OCI-LY7 (cell line): ENCODE data around the gene TBC1D1. TPM values are rescaled to one million over a fixed set of nuclear protein-coding genes. Genes with fewer than 3 reads are reported as not detected.

Source experiments
- BruUV-seq: library from RNA; stranded (reverse); fragments of 400-500 nt; replicated peaks from 2 replicates; lab custom pipeline; 2021; lab: Mats Ljungman, UMichigan
- CTCF ChIA-PET: fragments of 300-600 bp; sonication (Branson Sonifier 250); formaldehyde crosslinking; loops from one replicate; lab custom pipeline; 2022; ENCODE audit warnings: antibody characterized with exemption; ENCODE audit not compliant: unreplicated experiment; lab: Charles Lee
- POLR2A ChIA-PET: fragments of 300-600 bp; sonication (Branson Sonifier 250); formaldehyde crosslinking; loops from one replicate; lab custom pipeline; 2022; ENCODE audit warnings: antibody characterized with exemption; lab: Charles Lee
- DNase-seq: peaks from one replicate; pipeline ENCODE4 v3.0.0-alpha.2; 2015; ENCODE audit warnings: low spot score
- H2AFZ ChIP-seq: fragments of 200-600 bp; sonication (generic), shearing (Covaris generic); 2 replicates; pipeline ENCODE4 v1.6.1; 2014; ENCODE audit warnings: mild to moderate bottlenecking, antibody characterized with exemption, low read length, moderate library complexity
- H3K27ac ChIP-seq: fragments of 200-600 bp; sonication (generic); 2 replicates; pipeline ENCODE4 v1.5.1; 2014; ENCODE audit warnings: mixed run types, low read depth, mild to moderate bottlenecking, moderate library complexity, low read length, inconsistent platforms; ENCODE audit not compliant: poor library complexity, severe bottlenecking
- H3K36me3 ChIP-seq: fragments of 200-600 bp; sonication (generic); 2 replicates; pipeline ENCODE4 v1.6.1; 2014; ENCODE audit warnings: mild to moderate bottlenecking, antibody characterized with exemption, low read length, moderate library complexity, mixed read lengths; ENCODE audit not compliant: insufficient read depth
- H3K4me1 ChIP-seq: fragments of 200-600 bp; sonication (generic); 2 replicates; pipeline ENCODE4 v1.5.1; 2014; ENCODE audit warnings: mild to moderate bottlenecking, low read length; ENCODE audit not compliant: insufficient read depth, poor library complexity, severe bottlenecking
- H3K4me2 ChIP-seq: fragments of 200-600 bp; sonication (generic); 2 replicates; pipeline ENCODE4 v1.6.1; 2014; ENCODE audit warnings: mild to moderate bottlenecking, low read length
- H3K4me3 ChIP-seq: fragments of 200-600 bp; sonication (generic); 2 replicates; pipeline ENCODE4 v1.5.1; 2014; ENCODE audit warnings: mild to moderate bottlenecking, low read depth, low read length; ENCODE audit not compliant: poor library complexity, severe bottlenecking
- H3K79me2 ChIP-seq: fragments of 200-600 bp; sonication (generic); 2 replicates; pipeline ENCODE4 v1.6.1; 2016; ENCODE audit warnings: low read depth, mild to moderate bottlenecking, low read length, moderate library complexity, mixed read lengths; ENCODE audit not compliant: insufficient read depth
- H3K9me2 ChIP-seq: fragments of 200-600 bp; sonication (generic); 2 replicates; pipeline ENCODE4 v1.6.1; 2016; ENCODE audit warnings: mild to moderate bottlenecking, low read length, mixed read lengths; ENCODE audit not compliant: insufficient read depth
- H3K9me3 ChIP-seq: fragments of 200-600 bp; sonication (generic); 2 replicates; pipeline ENCODE4 v1.6.1; 2014; ENCODE audit warnings: mild to moderate bottlenecking, mixed run types, low read length, mixed read lengths
- H4K20me1 ChIP-seq: fragments of 200-600 bp; sonication (generic); 2 replicates; pipeline ENCODE4 v1.6.1; 2014; ENCODE audit warnings: mild to moderate bottlenecking, antibody characterized with exemption, low read length, moderate library complexity, mixed read lengths; ENCODE audit not compliant: insufficient read depth
- EZH2phosphoT487 ChIP-seq: fragments of 200-600 bp; sonication (generic); IDR thresholded peaks from 2 replicates; pipeline ENCODE4 v1.6.1; 2018; ENCODE audit warnings: low read depth, borderline replicate concordance, mild to moderate bottlenecking, mixed run types, antibody characterized with exemption, low read length, moderate library complexity, mixed read lengths
- intact Hi-C: fragments of 100-400 bp; cut with micrococcal nuclease; formaldehyde crosslinking; loops from one replicate; pipeline ENCODE4 v1.10.0; 2022; ENCODE audit not compliant: unreplicated experiment
- total RNA-seq, 2 experiments: library from RNA; depleted of rRNA in 1 of 2; stranded (reverse); fragments of >200 nt in 1 of 2; shearing (Covaris generic) in 1 of 2; gene quantifications; 2 replicates each; pipeline ENCODE4 v1.2.3, GENCODE V29; 2014 to 2022
- TF ChIP-seq, protein P1 (sequence below): fragments of 200-600 bp; sonication (generic); conservative IDR thresholded peaks from 2 replicates; pipeline ENCODE4 v1.5.1; 2014; ENCODE audit warnings: mild to moderate bottlenecking, antibody characterized with exemption, low read length, moderate library complexity, mixed read lengths

TBC1D1 gene
- total RNA-seq, 2 experiments from 2014 or later, result 539 to 545 TPM

DNA sequence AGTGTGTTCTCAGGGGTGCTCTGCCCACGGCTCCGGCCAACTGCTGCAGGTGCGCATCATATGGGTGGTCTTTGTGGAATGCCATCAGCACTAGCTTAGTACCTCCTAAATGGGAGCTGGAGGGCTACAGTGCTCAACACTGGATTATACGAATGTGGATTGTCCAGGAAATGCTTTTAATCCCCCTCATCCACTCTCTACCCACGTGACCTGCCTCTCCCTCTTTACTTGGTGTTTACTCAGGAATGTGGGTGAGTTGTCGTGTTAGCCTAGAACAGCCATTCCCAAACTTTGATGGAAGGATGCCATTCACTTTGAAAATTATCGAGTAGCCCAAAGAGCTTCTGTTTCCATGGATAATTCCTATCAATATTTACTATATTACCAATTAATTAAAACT is 220.1 kb downstream of the TBC1D1 start:
- no peak overlapping the region for H3K27ac ChIP-seq
- no peak overlapping the region for H3K4me2 ChIP-seq
- TF ChIP-seq EZH2phosphoT487, result no peak
- TF ChIP-seq, protein P1, sequence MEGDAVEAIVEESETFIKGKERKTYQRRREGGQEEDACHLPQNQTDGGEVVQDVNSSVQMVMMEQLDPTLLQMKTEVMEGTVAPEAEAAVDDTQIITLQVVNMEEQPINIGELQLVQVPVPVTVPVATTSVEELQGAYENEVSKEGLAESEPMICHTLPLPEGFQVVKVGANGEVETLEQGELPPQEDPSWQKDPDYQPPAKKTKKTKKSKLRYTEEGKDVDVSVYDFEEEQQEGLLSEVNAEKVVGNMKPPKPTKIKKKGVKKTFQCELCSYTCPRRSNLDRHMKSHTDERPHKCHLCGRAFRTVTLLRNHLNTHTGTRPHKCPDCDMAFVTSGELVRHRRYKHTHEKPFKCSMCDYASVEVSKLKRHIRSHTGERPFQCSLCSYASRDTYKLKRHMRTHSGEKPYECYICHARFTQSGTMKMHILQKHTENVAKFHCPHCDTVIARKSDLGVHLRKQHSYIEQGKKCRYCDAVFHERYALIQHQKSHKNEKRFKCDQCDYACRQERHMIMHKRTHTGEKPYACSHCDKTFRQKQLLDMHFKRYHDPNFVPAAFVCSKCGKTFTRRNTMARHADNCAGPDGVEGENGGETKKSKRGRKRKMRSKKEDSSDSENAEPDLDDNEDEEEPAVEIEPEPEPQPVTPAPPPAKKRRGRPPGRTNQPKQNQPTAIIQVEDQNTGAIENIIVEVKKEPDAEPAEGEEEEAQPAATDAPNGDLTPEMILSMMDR, result no peak
- no peaks in the 10 kb centered on the region for H3K9me2 ChIP-seq
- POLR2A ChIA-PET, result interaction anchor here (1.0 kb wide), 1 partner anchor 14 kb away, joined by 5 read pairs; no protein-coding TSS in a partner anchor
- no peaks in the 10 kb centered on the region for H3K9me3 ChIP-seq
- no peak for DNase-seq
- H3K4me3 ChIP-seq, result no peak overlapping the region
- H3K36me3 ChIP-seq, result peaks cover 98% of the 10 kb centered on the region
- no peaks in the 10 kb centered on the region for H3K79me2 ChIP-seq
- H4K20me1 ChIP-seq, result no peaks in the 10 kb centered on the region
- BruUV-seq, result no TSS peak
- H3K4me1 ChIP-seq, result no peaks in the 10 kb centered on the region
- CTCF ChIA-PET, result no interaction called here
- no peak overlapping the region for H2AFZ ChIP-seq
- intact Hi-C loops, result no loop called here

DNA sequence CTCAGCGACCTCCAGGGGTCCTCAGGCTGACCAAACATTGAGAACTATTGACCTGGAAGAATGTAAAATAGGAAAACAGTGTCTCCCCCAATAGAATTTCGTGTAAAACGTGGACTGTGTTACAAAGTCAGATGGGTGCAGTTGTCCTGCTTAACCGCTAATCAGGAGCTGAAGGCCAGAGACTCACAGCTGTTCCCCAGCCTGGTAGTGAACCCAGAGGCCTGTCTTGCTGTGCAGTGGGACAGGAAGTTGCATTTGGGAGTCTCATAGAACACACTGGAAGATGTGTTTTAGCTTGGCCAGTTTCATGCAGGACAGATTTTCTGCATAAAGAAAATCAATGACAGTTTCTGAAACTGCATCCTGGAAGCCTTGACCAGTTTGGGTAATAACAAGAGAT is 220.8 kb downstream of the TBC1D1 start:
- Histone ChIP-seq H3K4me3 (no peak overlapping the region), H3K79me2 (no peaks in the 10 kb centered on the region), H2AFZ (no peak overlapping the region), H3K9me2 (no peaks in the 10 kb centered on the region), H4K20me1 (no peaks in the 10 kb centered on the region), H3K4me2 (no peak overlapping the region), H3K36me3 (peaks cover 98% of the 10 kb centered on the region), H3K9me3 (no peaks in the 10 kb centered on the region), H3K4me1 (no peaks in the 10 kb centered on the region), H3K27ac (no peak overlapping the region)
- no TSS peak for BruUV-seq
- intact Hi-C loops, result no loop called here
- ChIA-PET POLR2A (interaction anchor here (1.0 kb wide), 1 partner anchor 15 kb away, joined by 5 read pairs; no protein-coding TSS in a partner anchor), CTCF (no interaction called here)
- TF ChIP-seq EZH2phosphoT487, result no peak
- TF ChIP-seq, protein P1, result no peak
- no peak for DNase-seq

DNA sequence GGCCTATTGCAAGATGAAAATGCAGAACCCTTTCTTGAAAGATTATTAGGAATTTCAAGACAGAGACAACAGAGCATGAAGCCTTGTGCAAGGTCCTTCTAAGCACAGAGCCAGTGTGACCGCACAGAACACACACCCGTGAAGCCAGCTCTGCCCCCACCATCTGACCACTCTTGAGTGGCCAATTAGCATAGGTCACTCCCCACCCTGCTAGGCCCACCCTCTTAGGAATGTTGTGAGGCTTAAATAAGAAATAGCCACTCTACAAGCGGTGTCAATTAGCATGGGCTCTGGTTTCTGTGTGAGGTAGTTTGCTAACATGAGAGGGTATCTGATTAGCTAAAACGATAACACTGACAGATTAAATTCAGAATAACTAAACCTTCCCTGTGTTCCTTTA is 222.2 kb downstream of the TBC1D1 start:
- Histone ChIP-seq H4K20me1 (no peaks in the 10 kb centered on the region), H3K4me2 (no peak overlapping the region), H3K79me2 (no peaks in the 10 kb centered on the region), H3K9me2 (no peaks in the 10 kb centered on the region), H3K4me1 (no peaks in the 10 kb centered on the region), H2AFZ (no peak overlapping the region), H3K9me3 (no peaks in the 10 kb centered on the region), H3K4me3 (no peak overlapping the region), H3K27ac (no peak overlapping the region), H3K36me3 (peaks cover 98% of the 10 kb centered on the region)
- CTCF ChIA-PET, result no interaction called here
- POLR2A ChIA-PET, result interaction anchor here (0.6 kb wide), 2 partner anchors 84 to 1054 kb away, joined by 3 to 4 read pairs; no protein-coding TSS in a partner anchor
- TF ChIP-seq, protein P1, result no peak
- TF ChIP-seq EZH2phosphoT487, result no peak
- BruUV-seq, result no TSS peak
- intact Hi-C loops, result no loop called here
- no peak for DNase-seq
